ENCODE results near the gene HMGCR. TPM values are rescaled to one million over a fixed set of nuclear protein-coding genes. Genes with fewer than 3 reads are reported as not detected.

Gene HMGCR
- total and polyA plus RNA-seq, 2 experiments from 2014 or later = 72.2 to 331 TPM

DNA sequence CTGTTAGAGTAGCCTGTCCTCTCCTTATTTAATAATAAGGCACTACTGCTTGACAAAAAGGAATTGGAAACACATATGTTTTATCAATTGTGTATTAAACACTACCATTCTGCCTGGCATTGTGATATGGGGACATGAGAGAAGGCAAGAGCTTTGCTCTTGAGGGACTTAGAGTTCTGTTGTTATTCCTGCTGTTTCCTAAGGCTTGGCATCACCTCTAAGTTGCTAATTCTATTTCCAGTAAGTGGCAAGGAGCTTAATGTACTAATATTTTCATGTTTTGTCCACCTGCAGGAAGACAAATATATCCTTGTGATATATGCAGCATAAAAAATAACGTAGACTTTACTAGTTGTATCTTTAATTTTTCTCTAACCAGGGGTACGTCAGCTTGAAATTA is 12.6 kb downstream of the HMGCR start (continued):
- no peak for TF ChIP-seq EZH2phosphoT487 (IDR thresholded peaks at IDR 0.05; ENCODE audit: unreplicated experiment)
- TF ChIP-seq STAT1 (IDR thresholded peaks at IDR 0.05; ENCODE audit: unreplicated experiment) = no peak

DNA sequence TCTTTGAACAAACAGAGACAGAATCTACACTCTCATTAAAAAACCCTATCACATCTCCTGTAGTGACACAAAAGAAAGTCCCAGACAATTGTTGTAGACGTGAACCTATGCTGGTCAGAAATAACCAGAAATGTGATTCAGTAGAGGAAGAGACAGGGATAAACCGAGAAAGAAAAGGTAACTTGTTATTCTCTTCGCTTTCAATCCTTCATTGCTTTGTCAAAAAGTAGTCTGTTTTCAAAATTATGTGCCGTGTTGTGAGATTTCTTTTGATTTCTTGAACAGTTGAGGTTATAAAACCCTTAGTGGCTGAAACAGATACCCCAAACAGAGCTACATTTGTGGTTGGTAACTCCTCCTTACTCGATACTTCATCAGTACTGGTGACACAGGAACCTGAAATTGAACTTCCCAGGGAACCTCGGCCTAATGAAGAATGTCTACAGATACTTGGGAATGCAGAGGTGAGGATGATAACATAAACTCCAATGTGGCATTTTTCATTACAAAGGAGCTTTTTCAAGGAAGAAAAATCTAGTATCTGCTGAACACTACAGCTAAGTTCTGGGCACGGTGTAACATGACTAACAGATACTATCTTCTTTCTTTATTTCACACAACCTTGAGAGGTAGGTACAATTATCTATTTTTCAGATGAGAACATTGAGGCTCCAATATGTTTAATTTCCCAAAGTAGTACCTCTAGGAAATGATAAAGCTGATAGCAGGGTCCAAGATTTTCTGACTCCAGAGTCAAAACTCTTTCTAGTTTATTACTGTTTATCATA is 14.3 kb downstream of the HMGCR start:
- Histone ChIP-seq H2AFZ (no peak overlapping the region), H3K4me3 (no peak overlapping the region), H3K36me3 (ENCODE audit: insufficient read depth) (peaks cover 96% of the 10 kb centered on the region), H3K27ac (ENCODE audit: low read depth) (no peak overlapping the region), H3K27me3 (ENCODE audit: insufficient read depth) (no peaks in the 10 kb centered on the region), H3K79me2 (replicated peaks; ENCODE audit: insufficient read depth) (peaks cover 50% of the 10 kb centered on the region), H3K4me1 (ENCODE audit: insufficient read depth) (no peaks in the 10 kb centered on the region), H3K9me2 (ENCODE audit: insufficient read depth) (no peaks in the 10 kb centered on the region), H3K4me2 (no peak overlapping the region), H4K20me1 (replicated peaks; ENCODE audit: insufficient read depth) (peaks cover 42% of the 10 kb centered on the region; the same call in 1 of the 2 replicates), H3F3A (replicated peaks; ENCODE audit: low read depth) (no peaks in the 10 kb centered on the region; the same call in 1 of the 2 replicates)
- TF ChIP-seq, protein P1, sequence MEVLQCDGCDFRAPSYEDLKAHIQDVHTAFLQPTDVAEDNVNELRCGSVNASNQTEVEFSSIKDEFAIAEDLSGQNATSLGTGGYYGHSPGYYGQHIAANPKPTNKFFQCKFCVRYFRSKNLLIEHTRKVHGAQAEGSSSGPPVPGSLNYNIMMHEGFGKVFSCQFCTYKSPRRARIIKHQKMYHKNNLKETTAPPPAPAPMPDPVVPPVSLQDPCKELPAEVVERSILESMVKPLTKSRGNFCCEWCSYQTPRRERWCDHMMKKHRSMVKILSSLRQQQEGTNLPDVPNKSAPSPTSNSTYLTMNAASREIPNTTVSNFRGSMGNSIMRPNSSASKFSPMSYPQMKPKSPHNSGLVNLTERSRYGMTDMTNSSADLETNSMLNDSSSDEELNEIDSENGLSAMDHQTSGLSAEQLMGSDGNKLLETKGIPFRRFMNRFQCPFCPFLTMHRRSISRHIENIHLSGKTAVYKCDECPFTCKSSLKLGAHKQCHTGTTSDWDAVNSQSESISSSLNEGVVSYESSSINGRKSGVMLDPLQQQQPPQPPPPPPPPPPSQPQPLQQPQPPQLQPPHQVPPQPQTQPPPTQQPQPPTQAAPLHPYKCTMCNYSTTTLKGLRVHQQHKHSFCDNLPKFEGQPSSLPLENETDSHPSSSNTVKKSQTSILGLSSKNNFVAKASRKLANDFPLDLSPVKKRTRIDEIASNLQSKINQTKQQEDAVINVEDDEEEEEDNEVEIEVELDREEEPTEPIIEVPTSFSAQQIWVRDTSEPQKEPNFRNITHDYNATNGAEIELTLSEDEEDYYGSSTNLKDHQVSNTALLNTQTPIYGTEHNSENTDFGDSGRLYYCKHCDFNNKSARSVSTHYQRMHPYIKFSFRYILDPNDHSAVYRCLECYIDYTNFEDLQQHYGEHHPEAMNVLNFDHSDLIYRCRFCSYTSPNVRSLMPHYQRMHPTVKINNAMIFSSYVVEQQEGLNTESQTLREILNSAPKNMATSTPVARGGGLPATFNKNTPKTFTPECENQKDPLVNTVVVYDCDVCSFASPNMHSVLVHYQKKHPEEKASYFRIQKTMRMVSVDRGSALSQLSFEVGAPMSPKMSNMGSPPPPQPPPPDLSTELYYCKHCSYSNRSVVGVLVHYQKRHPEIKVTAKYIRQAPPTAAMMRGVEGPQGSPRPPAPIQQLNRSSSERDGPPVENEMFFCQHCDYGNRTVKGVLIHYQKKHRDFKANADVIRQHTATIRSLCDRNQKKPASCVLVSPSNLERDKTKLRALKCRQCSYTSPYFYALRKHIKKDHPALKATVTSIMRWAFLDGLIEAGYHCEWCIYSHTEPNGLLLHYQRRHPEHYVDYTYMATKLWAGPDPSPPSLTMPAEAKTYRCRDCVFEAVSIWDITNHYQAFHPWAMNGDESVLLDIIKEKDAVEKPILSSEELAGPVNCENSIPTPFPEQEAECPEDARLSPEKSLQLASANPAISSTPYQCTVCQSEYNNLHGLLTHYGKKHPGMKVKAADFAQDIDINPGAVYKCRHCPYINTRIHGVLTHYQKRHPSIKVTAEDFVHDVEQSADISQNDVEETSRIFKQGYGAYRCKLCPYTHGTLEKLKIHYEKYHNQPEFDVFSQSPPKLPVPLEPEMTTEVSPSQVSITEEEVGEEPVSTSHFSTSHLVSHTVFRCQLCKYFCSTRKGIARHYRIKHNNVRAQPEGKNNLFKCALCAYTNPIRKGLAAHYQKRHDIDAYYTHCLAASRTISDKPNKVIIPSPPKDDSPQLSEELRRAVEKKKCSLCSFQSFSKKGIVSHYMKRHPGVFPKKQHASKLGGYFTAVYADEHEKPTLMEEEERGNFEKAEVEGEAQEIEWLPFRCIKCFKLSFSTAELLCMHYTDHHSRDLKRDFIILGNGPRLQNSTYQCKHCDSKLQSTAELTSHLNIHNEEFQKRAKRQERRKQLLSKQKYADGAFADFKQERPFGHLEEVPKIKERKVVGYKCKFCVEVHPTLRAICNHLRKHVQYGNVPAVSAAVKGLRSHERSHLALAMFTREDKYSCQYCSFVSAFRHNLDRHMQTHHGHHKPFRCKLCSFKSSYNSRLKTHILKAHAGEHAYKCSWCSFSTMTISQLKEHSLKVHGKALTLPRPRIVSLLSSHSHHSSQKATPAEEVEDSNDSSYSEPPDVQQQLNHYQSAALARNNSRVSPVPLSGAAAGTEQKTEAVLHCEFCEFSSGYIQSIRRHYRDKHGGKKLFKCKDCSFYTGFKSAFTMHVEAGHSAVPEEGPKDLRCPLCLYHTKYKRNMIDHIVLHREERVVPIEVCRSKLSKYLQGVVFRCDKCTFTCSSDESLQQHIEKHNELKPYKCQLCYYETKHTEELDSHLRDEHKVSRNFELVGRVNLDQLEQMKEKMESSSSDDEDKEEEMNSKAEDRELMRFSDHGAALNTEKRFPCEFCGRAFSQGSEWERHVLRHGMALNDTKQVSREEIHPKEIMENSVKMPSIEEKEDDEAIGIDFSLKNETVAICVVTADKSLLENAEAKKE (CRISPR knock-in tag; IDR thresholded peaks at IDR 0.05) = no peak
- TF ChIP-seq EZH2 (IDR thresholded peaks at IDR 0.05; ENCODE audit: low read depth, unreplicated experiment) (no peak), CREB1 (CRISPR knock-in tag; IDR thresholded peaks at IDR 0.05; ENCODE audit: low read depth) (no peak), ZNF114 (CRISPR knock-in tag; IDR thresholded peaks at IDR 0.05) (no peak), JUNB (IDR thresholded peaks at IDR 0.05; ENCODE audit: unreplicated experiment) (no peak), STAT1 (IDR thresholded peaks at IDR 0.05; ENCODE audit: unreplicated experiment) (no peak), ZNF331 (CRISPR knock-in tag; IDR thresholded peaks at IDR 0.05; ENCODE audit: low read depth) (no peak), POLR2AphosphoS5 (IDR thresholded peaks at IDR 0.05; ENCODE audit: low read depth) (no peak), EZH2phosphoT487 (IDR thresholded peaks at IDR 0.05; ENCODE audit: unreplicated experiment) (no peak)
- TF ChIP-seq, protein P2, sequence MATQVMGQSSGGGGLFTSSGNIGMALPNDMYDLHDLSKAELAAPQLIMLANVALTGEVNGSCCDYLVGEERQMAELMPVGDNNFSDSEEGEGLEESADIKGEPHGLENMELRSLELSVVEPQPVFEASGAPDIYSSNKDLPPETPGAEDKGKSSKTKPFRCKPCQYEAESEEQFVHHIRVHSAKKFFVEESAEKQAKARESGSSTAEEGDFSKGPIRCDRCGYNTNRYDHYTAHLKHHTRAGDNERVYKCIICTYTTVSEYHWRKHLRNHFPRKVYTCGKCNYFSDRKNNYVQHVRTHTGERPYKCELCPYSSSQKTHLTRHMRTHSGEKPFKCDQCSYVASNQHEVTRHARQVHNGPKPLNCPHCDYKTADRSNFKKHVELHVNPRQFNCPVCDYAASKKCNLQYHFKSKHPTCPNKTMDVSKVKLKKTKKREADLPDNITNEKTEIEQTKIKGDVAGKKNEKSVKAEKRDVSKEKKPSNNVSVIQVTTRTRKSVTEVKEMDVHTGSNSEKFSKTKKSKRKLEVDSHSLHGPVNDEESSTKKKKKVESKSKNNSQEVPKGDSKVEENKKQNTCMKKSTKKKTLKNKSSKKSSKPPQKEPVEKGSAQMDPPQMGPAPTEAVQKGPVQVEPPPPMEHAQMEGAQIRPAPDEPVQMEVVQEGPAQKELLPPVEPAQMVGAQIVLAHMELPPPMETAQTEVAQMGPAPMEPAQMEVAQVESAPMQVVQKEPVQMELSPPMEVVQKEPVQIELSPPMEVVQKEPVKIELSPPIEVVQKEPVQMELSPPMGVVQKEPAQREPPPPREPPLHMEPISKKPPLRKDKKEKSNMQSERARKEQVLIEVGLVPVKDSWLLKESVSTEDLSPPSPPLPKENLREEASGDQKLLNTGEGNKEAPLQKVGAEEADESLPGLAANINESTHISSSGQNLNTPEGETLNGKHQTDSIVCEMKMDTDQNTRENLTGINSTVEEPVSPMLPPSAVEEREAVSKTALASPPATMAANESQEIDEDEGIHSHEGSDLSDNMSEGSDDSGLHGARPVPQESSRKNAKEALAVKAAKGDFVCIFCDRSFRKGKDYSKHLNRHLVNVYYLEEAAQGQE (IDR thresholded peaks at IDR 0.05; ENCODE audit: unreplicated experiment) = no peak
- TF ChIP-seq, protein P3, sequence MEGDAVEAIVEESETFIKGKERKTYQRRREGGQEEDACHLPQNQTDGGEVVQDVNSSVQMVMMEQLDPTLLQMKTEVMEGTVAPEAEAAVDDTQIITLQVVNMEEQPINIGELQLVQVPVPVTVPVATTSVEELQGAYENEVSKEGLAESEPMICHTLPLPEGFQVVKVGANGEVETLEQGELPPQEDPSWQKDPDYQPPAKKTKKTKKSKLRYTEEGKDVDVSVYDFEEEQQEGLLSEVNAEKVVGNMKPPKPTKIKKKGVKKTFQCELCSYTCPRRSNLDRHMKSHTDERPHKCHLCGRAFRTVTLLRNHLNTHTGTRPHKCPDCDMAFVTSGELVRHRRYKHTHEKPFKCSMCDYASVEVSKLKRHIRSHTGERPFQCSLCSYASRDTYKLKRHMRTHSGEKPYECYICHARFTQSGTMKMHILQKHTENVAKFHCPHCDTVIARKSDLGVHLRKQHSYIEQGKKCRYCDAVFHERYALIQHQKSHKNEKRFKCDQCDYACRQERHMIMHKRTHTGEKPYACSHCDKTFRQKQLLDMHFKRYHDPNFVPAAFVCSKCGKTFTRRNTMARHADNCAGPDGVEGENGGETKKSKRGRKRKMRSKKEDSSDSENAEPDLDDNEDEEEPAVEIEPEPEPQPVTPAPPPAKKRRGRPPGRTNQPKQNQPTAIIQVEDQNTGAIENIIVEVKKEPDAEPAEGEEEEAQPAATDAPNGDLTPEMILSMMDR (conservative IDR thresholded peaks at IDR 0.05; ENCODE audit: low read depth in 2 of 2) = no peak
- TF ChIP-seq, protein P4, sequence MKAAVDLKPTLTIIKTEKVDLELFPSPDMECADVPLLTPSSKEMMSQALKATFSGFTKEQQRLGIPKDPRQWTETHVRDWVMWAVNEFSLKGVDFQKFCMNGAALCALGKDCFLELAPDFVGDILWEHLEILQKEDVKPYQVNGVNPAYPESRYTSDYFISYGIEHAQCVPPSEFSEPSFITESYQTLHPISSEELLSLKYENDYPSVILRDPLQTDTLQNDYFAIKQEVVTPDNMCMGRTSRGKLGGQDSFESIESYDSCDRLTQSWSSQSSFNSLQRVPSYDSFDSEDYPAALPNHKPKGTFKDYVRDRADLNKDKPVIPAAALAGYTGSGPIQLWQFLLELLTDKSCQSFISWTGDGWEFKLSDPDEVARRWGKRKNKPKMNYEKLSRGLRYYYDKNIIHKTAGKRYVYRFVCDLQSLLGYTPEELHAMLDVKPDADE (IDR thresholded peaks at IDR 0.05) = no peak
- Mint-ChIP-seq H3K36me3 (ENCODE audit: low read depth) (peaks cover 88% of the 10 kb centered on the region), H3K9me3 (no peaks in the 10 kb centered on the region), H3K27me3 (ENCODE audit: insufficient read depth, low read depth, poor library complexity) (peaks cover 1% of the 10 kb centered on the region), H3K27ac (no peak overlapping the region), H3K4me1 (no peaks in the 10 kb centered on the region), H3K4me3 (no peak overlapping the region)
- DNase-seq (ENCODE audit: low spot score) (no peak), ATAC-seq (no peak)

All from GM23338 (cell line).